WTC11 (cell line): ENCODE data around the gene CRY2. TPM values are rescaled to one million over a fixed set of nuclear protein-coding genes. Genes with fewer than 3 reads are reported as not detected.

Experiments used
- ATF1 ChIP-seq: sonication (generic); formaldehyde crosslinking; IDR thresholded peaks from 2 replicates; pipeline ENCODE4 v1.8.1; 2023; ENCODE audit warnings: mild to moderate bottlenecking, moderate library complexity, missing genetic modification reagents
- ELF4 ChIP-seq: sonication (generic); formaldehyde crosslinking; IDR thresholded peaks from 2 replicates; pipeline ENCODE4 v1.8.1; 2022; ENCODE audit warnings: low read depth, mild to moderate bottlenecking, moderate library complexity, missing genetic modification reagents
- ESRRA ChIP-seq: sonication (generic); formaldehyde crosslinking; IDR thresholded peaks from 2 replicates; pipeline ENCODE4 v1.8.1; 2022; ENCODE audit warnings: mild to moderate bottlenecking, missing genetic modification reagents, borderline replicate concordance
- ETV6 ChIP-seq: sonication (generic); formaldehyde crosslinking; IDR thresholded peaks from 2 replicates; pipeline ENCODE4 v1.8.1; 2022; ENCODE audit warnings: mild to moderate bottlenecking, missing genetic modification reagents
- KAT7 ChIP-seq: sonication (generic); formaldehyde crosslinking; IDR thresholded peaks from 2 replicates; pipeline ENCODE4 v1.8.1; 2023; ENCODE audit warnings: missing genetic modification reagents, mild to moderate bottlenecking, borderline replicate concordance
- MXD4 ChIP-seq: fragments of 250-450 bp; sonication (Bioruptor Pico); IDR thresholded peaks from 2 replicates; pipeline ENCODE4 v1.8.0; 2021; ENCODE audit warnings: mild to moderate bottlenecking, moderate library complexity, borderline replicate concordance
- MYBL2 ChIP-seq: sonication (generic); formaldehyde crosslinking; IDR thresholded peaks from 2 replicates; pipeline ENCODE4 v1.8.1; 2023; ENCODE audit warnings: mild to moderate bottlenecking, moderate library complexity, missing genetic modification reagents
- NR1H2 ChIP-seq: sonication (generic); formaldehyde crosslinking; IDR thresholded peaks from 2 replicates; pipeline ENCODE4 v1.9.0; 2021; ENCODE audit warnings: mild to moderate bottlenecking, moderate library complexity, missing genetic modification reagents
- RORB ChIP-seq: fragments of 250-450 bp; sonication (Bioruptor Pico); IDR thresholded peaks from 2 replicates; pipeline ENCODE4 v1.9.0; 2021; ENCODE audit warnings: mild to moderate bottlenecking
- TCF7 ChIP-seq: sonication (generic); formaldehyde crosslinking; IDR thresholded peaks from 2 replicates; pipeline ENCODE4 v1.8.0; 2022; ENCODE audit warnings: mild to moderate bottlenecking, low read depth, missing genetic modification reagents, moderate library complexity
- TEAD4 ChIP-seq: sonication (generic); formaldehyde crosslinking; IDR thresholded peaks from 2 replicates; pipeline ENCODE4 v1.8.0; 2022; ENCODE audit warnings: mild to moderate bottlenecking, missing genetic modification reagents
- TP53 ChIP-seq: sonication (generic); formaldehyde crosslinking; IDR thresholded peaks from 2 replicates; pipeline ENCODE4 v1.8.1; 2023; ENCODE audit warnings: mild to moderate bottlenecking, missing genetic modification reagents
- ZNF138 ChIP-seq: sonication (generic); formaldehyde crosslinking; conservative IDR thresholded peaks from 2 replicates; pipeline ENCODE4 v1.8.1; 2022; ENCODE audit warnings: mild to moderate bottlenecking, moderate library complexity, missing genetic modification reagents
- ZNF416 ChIP-seq: fragments of 250-450 bp; sonication (Bioruptor Pico); IDR thresholded peaks from 2 replicates; pipeline ENCODE4 v1.9.0; 2021; ENCODE audit warnings: mild to moderate bottlenecking, inconsistent platforms
- total RNA-seq: library from RNA; stranded (reverse); gene quantifications from 3 replicates; pipeline ENCODE4 v1.2.3, GENCODE V29; 2021
- TF ChIP-seq, protein P1 (sequence below): sonication (generic); formaldehyde crosslinking; IDR thresholded peaks from 2 replicates; pipeline ENCODE4 v1.8.1; 2022; ENCODE audit warnings: low read depth, mild to moderate bottlenecking, moderate library complexity, missing genetic modification reagents, borderline replicate concordance
- TF ChIP-seq, protein P2 (sequence below): fragments of 250-450 bp; sonication (Bioruptor Pico); IDR thresholded peaks from 2 replicates; pipeline ENCODE4 v2.1.2; 2022; ENCODE audit warnings: mild to moderate bottlenecking, moderate library complexity
- TF ChIP-seq, protein P3 (sequence below): fragments of 250-450 bp; sonication (Bioruptor Pico); IDR thresholded peaks from 2 replicates; pipeline ENCODE4 v1.9.0; 2021; ENCODE audit warnings: mild to moderate bottlenecking
- TF ChIP-seq, protein P4 (sequence below): sonication (generic); formaldehyde crosslinking; IDR thresholded peaks from 2 replicates; pipeline ENCODE4 v1.8.1; 2022; ENCODE audit warnings: low read depth, missing genetic modification reagents, borderline replicate concordance
- TF ChIP-seq, protein P5 (sequence below): sonication (generic); formaldehyde crosslinking; conservative IDR thresholded peaks from 2 replicates; pipeline ENCODE4 v1.8.1; 2023; ENCODE audit warnings: mild to moderate bottlenecking, low read depth, missing genetic modification reagents, moderate library complexity
- TF ChIP-seq, protein P6 (sequence below): sonication (generic); formaldehyde crosslinking; IDR thresholded peaks from 2 replicates; pipeline ENCODE4 v1.8.0; 2022; ENCODE audit warnings: mild to moderate bottlenecking, missing genetic modification reagents
- TF ChIP-seq, protein P7 (sequence below): sonication (generic); formaldehyde crosslinking; IDR thresholded peaks from 2 replicates; pipeline ENCODE4 v1.8.1; 2023; ENCODE audit warnings: mild to moderate bottlenecking, missing genetic modification reagents, moderate library complexity
- TF ChIP-seq, protein P8 (sequence below): sonication (generic); formaldehyde crosslinking; IDR thresholded peaks from 2 replicates; pipeline ENCODE4 v1.8.0; 2022; ENCODE audit warnings: mild to moderate bottlenecking, missing genetic modification reagents

CRY2 gene
- total RNA-seq, 1 experiment from 2014 or later, result 18.3 TPM

DNA sequence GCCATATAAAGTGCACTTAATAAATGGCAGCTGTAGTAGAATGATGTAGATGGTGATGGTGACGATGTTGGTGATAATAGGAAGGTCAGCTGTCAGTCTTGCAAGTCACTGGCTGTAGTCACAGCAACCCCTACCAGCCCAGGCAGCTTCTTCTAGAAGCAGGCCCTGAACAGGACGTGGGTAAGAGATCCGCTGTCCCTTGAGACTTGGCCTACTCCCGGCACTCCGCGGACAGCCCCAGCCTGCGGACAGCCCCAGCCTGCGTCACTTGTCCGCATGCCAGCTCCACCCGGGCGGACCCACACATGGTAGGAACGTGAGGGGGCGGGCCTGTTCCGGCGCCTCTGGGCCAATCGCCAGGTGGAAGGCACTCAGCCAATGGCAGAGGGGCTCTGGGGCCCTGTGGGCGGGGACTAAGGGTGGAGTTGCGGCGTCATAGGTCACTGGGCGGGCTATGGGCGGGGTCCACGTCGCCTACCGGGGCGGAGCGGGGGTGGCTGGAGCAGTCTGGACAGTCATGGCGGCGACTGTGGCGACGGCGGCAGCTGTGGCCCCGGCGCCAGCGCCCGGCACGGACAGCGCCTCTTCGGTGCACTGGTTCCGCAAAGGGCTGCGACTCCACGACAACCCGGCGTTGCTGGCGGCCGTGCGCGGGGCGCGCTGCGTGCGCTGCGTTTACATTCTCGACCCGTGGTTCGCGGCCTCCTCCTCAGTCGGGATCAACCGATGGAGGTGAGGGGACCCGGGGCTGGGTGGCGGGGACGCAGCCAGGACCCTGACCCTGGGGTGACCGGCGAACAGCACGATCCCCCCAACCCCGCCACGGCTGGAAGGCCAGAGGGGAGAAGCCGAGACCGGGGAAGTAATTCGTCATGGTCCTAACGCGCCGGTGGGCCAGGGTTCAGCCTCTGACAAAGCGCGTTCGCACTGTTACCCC, at the start of gene CRY2 (continued):
- TF ChIP-seq, protein P1, sequence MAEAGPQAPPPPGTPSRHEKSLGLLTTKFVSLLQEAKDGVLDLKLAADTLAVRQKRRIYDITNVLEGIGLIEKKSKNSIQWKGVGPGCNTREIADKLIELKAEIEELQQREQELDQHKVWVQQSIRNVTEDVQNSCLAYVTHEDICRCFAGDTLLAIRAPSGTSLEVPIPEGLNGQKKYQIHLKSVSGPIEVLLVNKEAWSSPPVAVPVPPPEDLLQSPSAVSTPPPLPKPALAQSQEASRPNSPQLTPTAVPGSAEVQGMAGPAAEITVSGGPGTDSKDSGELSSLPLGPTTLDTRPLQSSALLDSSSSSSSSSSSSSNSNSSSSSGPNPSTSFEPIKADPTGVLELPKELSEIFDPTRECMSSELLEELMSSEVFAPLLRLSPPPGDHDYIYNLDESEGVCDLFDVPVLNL (CRISPR knock-in tag), result no peak
- TF ChIP-seq NR1H2 (no peak), ELF4 (no peak), TCF7 (CRISPR knock-in tag) (0 out of 2 replicates have a peak, but pooled peaks have one; percentile 32), KAT7 (CRISPR knock-in tag) (no peak), ESRRA (CRISPR knock-in tag) (no peak), TEAD4 (CRISPR knock-in tag) (no peak), ATF1 (CRISPR knock-in tag) (0 out of 2 replicates have a peak, but pooled peaks have one; percentile 8), ZNF416 (CRISPR knock-in tag) (0 out of 2 replicates have a peak, but pooled peaks have one; percentile 16), TP53 (CRISPR knock-in tag) (no peak), ZNF138 (CRISPR knock-in tag) (no peak), ETV6 (no peak), MYBL2 (CRISPR knock-in tag) (peak; percentile 21; the same call in 1 of the 2 replicates), MXD4 (CRISPR knock-in tag) (no peak), RORB (no peak)
- TF ChIP-seq, protein P2, sequence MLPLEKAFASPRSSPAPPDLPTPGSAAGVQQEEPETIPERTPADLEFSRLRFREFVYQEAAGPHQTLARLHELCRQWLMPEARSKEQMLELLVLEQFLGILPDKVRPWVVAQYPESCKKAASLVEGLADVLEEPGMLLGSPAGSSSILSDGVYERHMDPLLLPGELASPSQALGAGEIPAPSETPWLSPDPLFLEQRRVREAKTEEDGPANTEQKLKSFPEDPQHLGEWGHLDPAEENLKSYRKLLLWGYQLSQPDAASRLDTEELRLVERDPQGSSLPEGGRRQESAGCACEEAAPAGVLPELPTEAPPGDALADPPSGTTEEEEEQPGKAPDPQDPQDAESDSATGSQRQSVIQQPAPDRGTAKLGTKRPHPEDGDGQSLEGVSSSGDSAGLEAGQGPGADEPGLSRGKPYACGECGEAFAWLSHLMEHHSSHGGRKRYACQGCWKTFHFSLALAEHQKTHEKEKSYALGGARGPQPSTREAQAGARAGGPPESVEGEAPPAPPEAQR (CRISPR knock-in tag), result no peak
- TF ChIP-seq, protein P3, sequence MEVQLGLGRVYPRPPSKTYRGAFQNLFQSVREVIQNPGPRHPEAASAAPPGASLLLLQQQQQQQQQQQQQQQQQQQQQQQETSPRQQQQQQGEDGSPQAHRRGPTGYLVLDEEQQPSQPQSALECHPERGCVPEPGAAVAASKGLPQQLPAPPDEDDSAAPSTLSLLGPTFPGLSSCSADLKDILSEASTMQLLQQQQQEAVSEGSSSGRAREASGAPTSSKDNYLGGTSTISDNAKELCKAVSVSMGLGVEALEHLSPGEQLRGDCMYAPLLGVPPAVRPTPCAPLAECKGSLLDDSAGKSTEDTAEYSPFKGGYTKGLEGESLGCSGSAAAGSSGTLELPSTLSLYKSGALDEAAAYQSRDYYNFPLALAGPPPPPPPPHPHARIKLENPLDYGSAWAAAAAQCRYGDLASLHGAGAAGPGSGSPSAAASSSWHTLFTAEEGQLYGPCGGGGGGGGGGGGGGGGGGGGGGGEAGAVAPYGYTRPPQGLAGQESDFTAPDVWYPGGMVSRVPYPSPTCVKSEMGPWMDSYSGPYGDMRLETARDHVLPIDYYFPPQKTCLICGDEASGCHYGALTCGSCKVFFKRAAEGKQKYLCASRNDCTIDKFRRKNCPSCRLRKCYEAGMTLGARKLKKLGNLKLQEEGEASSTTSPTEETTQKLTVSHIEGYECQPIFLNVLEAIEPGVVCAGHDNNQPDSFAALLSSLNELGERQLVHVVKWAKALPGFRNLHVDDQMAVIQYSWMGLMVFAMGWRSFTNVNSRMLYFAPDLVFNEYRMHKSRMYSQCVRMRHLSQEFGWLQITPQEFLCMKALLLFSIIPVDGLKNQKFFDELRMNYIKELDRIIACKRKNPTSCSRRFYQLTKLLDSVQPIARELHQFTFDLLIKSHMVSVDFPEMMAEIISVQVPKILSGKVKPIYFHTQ (CRISPR knock-in tag), result no peak
- TF ChIP-seq, protein P4, sequence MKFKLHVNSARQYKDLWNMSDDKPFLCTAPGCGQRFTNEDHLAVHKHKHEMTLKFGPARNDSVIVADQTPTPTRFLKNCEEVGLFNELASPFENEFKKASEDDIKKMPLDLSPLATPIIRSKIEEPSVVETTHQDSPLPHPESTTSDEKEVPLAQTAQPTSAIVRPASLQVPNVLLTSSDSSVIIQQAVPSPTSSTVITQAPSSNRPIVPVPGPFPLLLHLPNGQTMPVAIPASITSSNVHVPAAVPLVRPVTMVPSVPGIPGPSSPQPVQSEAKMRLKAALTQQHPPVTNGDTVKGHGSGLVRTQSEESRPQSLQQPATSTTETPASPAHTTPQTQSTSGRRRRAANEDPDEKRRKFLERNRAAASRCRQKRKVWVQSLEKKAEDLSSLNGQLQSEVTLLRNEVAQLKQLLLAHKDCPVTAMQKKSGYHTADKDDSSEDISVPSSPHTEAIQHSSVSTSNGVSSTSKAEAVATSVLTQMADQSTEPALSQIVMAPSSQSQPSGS (CRISPR knock-in tag), result no peak
- TF ChIP-seq, protein P5, sequence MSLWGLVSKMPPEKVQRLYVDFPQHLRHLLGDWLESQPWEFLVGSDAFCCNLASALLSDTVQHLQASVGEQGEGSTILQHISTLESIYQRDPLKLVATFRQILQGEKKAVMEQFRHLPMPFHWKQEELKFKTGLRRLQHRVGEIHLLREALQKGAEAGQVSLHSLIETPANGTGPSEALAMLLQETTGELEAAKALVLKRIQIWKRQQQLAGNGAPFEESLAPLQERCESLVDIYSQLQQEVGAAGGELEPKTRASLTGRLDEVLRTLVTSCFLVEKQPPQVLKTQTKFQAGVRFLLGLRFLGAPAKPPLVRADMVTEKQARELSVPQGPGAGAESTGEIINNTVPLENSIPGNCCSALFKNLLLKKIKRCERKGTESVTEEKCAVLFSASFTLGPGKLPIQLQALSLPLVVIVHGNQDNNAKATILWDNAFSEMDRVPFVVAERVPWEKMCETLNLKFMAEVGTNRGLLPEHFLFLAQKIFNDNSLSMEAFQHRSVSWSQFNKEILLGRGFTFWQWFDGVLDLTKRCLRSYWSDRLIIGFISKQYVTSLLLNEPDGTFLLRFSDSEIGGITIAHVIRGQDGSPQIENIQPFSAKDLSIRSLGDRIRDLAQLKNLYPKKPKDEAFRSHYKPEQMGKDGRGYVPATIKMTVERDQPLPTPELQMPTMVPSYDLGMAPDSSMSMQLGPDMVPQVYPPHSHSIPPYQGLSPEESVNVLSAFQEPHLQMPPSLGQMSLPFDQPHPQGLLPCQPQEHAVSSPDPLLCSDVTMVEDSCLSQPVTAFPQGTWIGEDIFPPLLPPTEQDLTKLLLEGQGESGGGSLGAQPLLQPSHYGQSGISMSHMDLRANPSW (CRISPR knock-in tag), result no peak
- TF ChIP-seq, protein P6, sequence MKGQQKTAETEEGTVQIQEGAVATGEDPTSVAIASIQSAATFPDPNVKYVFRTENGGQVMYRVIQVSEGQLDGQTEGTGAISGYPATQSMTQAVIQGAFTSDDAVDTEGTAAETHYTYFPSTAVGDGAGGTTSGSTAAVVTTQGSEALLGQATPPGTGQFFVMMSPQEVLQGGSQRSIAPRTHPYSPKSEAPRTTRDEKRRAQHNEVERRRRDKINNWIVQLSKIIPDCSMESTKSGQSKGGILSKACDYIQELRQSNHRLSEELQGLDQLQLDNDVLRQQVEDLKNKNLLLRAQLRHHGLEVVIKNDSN (CRISPR knock-in tag), result 0 out of 2 replicates have a peak, but pooled peaks have one; percentile 45
- TF ChIP-seq, protein P7, sequence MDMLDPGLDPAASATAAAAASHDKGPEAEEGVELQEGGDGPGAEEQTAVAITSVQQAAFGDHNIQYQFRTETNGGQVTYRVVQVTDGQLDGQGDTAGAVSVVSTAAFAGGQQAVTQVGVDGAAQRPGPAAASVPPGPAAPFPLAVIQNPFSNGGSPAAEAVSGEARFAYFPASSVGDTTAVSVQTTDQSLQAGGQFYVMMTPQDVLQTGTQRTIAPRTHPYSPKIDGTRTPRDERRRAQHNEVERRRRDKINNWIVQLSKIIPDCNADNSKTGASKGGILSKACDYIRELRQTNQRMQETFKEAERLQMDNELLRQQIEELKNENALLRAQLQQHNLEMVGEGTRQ (CRISPR knock-in tag), result peak; percentile 52
- TF ChIP-seq, protein P8, sequence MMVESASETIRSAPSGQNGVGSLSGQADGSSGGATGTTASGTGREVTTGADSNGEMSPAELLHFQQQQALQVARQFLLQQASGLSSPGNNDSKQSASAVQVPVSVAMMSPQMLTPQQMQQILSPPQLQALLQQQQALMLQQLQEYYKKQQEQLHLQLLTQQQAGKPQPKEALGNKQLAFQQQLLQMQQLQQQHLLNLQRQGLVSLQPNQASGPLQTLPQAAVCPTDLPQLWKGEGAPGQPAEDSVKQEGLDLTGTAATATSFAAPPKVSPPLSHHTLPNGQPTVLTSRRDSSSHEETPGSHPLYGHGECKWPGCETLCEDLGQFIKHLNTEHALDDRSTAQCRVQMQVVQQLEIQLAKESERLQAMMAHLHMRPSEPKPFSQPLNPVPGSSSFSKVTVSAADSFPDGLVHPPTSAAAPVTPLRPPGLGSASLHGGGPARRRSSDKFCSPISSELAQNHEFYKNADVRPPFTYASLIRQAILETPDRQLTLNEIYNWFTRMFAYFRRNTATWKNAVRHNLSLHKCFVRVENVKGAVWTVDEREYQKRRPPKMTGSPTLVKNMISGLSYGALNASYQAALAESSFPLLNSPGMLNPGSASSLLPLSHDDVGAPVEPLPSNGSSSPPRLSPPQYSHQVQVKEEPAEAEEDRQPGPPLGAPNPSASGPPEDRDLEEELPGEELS, result peak; percentile 64
